ENCODE results near the gene ABTB1.

The ABTB1 gene

DNA sequence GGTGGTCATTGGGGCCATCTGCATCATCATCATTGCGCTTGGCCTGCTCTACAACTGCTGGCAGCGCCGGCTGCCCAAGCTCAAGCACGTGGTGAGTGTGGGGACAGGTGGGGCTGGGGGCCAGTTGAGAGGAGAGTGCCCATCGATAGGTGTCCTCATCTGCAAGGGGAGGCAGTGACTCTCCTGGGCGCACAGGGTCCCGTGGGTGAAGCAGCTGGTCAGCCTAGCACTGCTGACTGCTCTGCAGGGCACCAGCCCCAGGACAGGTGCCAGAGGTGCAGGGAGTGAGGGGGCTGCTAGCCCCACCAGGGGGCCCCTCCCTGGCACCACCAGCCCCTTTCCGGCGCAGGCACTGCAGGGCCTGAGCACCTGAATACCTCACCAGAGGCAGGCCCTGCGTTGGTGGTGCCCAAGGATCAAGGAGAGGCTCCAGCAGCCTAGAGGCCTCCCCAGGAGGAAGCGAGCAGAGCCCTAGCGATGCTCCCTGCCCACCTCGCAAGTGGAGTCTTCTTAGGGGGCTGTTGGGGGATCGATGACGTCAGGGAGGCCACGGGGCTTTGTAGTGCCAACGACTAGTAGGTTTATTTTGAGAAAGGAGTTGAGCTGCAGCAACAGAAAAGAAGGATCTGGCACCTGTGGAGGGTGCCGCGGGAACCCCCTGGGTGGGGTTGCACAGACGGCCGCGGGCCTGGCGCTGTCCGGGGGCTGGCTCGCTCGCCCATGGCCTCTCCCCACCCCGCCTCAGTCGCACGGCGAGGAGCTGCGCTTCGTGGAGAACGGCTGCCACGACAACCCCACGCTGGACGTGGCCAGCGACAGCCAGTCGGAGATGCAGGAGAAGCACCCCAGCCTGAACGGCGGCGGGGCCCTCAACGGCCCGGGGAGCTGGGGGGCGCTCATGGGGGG, 976 bp upstream of the ABTB1 start:
- Histone ChIP-seq H3K27ac (peak overlapping the region; percentile 76), H3K36me3 (ENCODE audit: insufficient read depth, low read length) (peaks cover under 1% of the 10 kb centered on the region; the same call in 1 of the 2 replicates), H3K9ac (ENCODE audit: insufficient read length) (peak overlapping the region; percentile 80), H3K4me3 (peak overlapping the region; percentile 79), H3K9me3 (ENCODE audit: low read depth, low read length) (no peaks in the 10 kb centered on the region)
- TF ChIP-seq EZH2 (IDR thresholded peaks at IDR 0.05) (no peak), POLR2AphosphoS5 (IDR thresholded peaks at IDR 0.05; ENCODE audit: borderline replicate concordance, low read depth, low read length) (no peak), FOXP2 (optimal IDR thresholded peaks at IDR 0.05; ENCODE audit: control extremely low read depth, extremely low read length, insufficient read depth) (no peak)
- no peak for DNase-seq (ENCODE audit: low read depth, low spot score)

DNA sequence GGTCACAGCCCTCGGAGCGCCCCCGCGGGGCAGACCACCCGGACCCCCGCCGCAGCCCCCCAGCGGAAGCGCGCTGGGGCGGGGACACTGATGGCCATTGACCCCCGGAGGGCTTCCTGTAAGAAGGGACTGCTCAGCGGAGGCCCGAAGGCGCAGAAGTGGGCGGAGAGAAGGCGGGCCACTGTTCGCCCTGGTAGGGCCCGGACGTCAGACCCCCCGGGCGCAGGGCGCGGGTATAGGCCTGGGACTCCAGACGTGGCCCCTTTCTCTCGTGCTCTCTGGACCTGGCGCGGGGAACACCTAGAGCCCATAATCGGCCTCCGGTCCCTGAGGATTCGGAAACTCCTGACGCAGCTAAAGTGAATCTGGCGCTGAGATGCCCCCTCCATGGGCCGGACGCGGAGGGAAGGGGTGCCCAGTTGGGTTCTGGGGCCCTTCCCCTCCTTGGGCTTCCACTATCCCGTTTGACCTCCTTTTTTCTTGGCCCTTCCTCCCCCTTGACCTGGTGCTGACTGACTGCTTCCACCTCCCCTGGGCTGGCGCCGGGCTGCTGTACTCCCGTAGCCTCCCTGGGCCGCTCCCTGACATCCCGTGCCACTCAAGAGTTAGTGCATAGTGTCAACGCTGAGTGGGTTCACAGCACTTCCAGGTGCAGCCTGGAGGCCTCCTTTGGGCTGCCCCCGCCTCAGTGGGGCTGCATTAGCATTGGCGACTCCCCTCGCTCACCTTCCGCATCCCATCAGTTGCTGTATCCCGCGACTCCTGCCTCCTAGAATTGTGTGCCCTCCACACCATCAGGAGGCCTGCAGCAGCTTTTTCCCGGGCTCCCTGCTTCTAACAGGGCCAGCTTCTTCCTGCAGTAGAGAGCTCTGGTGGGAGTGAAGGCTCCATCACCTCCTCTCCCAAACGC, 694 bp downstream of the ABTB1 start:
- no peak overlapping the region for H3K27ac ChIP-seq
- DNase-seq (ENCODE audit: low read depth, low spot score), result no peak
- H3K9ac ChIP-seq (ENCODE audit: insufficient read length), result peak overlapping the region; percentile 59
- no peaks in the 10 kb centered on the region for H3K9me3 ChIP-seq (ENCODE audit: low read depth, low read length)
- no peaks in the 10 kb centered on the region for H3K36me3 ChIP-seq (ENCODE audit: insufficient read depth, low read length)
- H3K4me3 ChIP-seq, result peak overlapping the region; percentile 90
- TF ChIP-seq POLR2AphosphoS5 (IDR thresholded peaks at IDR 0.05; ENCODE audit: borderline replicate concordance, low read depth, low read length), result no peak
- TF ChIP-seq FOXP2 (optimal IDR thresholded peaks at IDR 0.05; ENCODE audit: control extremely low read depth, extremely low read length, insufficient read depth), result no peak
- no peak for TF ChIP-seq EZH2 (IDR thresholded peaks at IDR 0.05)

DNA sequence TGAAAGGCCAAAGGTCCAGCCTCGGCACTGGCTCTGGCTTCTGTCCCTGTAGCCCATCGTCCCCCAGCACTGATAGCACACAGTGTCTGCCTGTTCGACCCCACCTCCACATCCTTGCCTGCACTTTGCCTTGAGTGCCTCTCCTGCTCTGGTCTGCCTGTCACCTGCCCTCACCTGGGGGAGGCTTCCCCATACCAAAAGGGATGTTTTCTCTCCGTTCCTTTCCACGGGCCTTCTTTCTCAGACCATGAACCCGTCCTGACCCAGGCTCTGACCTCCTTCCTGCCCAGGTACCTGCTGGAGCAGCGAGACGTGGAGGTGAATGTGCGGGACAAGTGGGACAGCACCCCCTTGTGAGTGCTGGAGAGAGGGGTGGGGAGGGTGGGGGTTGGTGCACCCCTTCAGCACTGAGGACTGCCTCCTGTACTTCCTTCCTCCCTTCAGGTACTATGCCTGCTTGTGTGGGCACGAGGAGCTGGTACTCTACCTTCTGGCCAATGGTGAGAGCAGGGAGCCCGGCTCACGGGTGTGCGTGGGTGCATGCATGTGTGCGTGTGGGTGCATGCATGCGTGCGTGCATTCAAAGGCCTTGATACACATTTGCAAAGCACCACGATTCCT, 1.5 kb downstream of the ABTB1 start:
- H3K9ac ChIP-seq (ENCODE audit: insufficient read length), result no peak overlapping the region
- no peaks in the 10 kb centered on the region for H3K36me3 ChIP-seq (ENCODE audit: insufficient read depth, low read length)
- H3K9me3 ChIP-seq (ENCODE audit: low read depth, low read length), result no peaks in the 10 kb centered on the region
- no peak overlapping the region for H3K27ac ChIP-seq
- TF ChIP-seq FOXP2 (optimal IDR thresholded peaks at IDR 0.05; ENCODE audit: control extremely low read depth, extremely low read length, insufficient read depth) (no peak), EZH2 (IDR thresholded peaks at IDR 0.05) (no peak), POLR2AphosphoS5 (IDR thresholded peaks at IDR 0.05; ENCODE audit: borderline replicate concordance, low read depth, low read length) (no peak)
- no peak overlapping the region for H3K4me3 ChIP-seq
- no peak for DNase-seq (ENCODE audit: low read depth, low spot score)

- H3K9ac ChIP-seq (ENCODE audit: insufficient read length), result no peak overlapping the region
- no peak overlapping the region for H3K27ac ChIP-seq
- no peak for DNase-seq (ENCODE audit: low read depth, low spot score)
- H3K4me3 ChIP-seq, result no peak overlapping the region
- no peaks in the 10 kb centered on the region for H3K9me3 ChIP-seq (ENCODE audit: low read depth, low read length)
- no peaks in the 10 kb centered on the region for H3K36me3 ChIP-seq (ENCODE audit: insufficient read depth, low read length)
- TF ChIP-seq EZH2 (IDR thresholded peaks at IDR 0.05) (no peak), POLR2AphosphoS5 (IDR thresholded peaks at IDR 0.05; ENCODE audit: borderline replicate concordance, low read depth, low read length) (no peak), FOXP2 (optimal IDR thresholded peaks at IDR 0.05; ENCODE audit: control extremely low read depth, extremely low read length, insufficient read depth) (no peak)
Observed at GRCh38 chr3:127674790-127675189, 2.0 kb downstream of the ABTB1 start.

GRCh38 chr3:127675651-127676391, 3.1 kb downstream of the ABTB1 start:
- no peak for DNase-seq (ENCODE audit: low read depth, low spot score)
- no peak overlapping the region for H3K27ac ChIP-seq
- TF ChIP-seq FOXP2 (optimal IDR thresholded peaks at IDR 0.05; ENCODE audit: control extremely low read depth, extremely low read length, insufficient read depth), result no peak
- no peak for TF ChIP-seq POLR2AphosphoS5 (IDR thresholded peaks at IDR 0.05; ENCODE audit: borderline replicate concordance, low read depth, low read length)
- TF ChIP-seq EZH2 (IDR thresholded peaks at IDR 0.05), result no peak
- H3K4me3 ChIP-seq, result no peak overlapping the region
- no peaks in the 10 kb centered on the region for H3K36me3 ChIP-seq (ENCODE audit: insufficient read depth, low read length)
- no peaks in the 10 kb centered on the region for H3K9me3 ChIP-seq (ENCODE audit: low read depth, low read length)
- no peak overlapping the region for H3K9ac ChIP-seq (ENCODE audit: insufficient read length)

DNA sequence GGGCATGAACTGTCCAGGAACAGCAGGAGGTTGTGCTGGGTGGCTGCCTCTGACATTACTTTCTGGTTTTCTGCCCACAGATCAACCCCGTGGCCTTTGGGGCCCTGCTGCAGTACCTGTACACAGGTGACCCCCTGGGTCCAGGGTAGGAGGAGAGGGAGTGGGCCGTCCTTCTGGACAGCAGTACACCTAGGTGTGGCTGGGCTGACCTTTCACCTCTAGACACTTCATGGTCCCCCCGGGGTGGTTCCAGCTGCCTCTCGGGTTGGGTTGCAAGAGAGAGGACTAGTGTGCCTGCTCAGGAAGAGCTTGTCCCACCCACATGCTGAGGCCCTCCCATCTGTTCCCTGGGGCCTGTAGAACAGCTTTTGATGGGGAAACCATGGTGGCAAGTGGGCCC, 3.7 kb downstream of the ABTB1 start:
- Histone ChIP-seq H3K4me3 (no peak overlapping the region), H3K9me3 (ENCODE audit: low read depth, low read length) (no peaks in the 10 kb centered on the region), H3K36me3 (ENCODE audit: insufficient read depth, low read length) (no peaks in the 10 kb centered on the region), H3K9ac (ENCODE audit: insufficient read length) (no peak overlapping the region), H3K27ac (no peak overlapping the region)
- DNase-seq (ENCODE audit: low read depth, low spot score), result no peak
- TF ChIP-seq FOXP2 (optimal IDR thresholded peaks at IDR 0.05; ENCODE audit: control extremely low read depth, extremely low read length, insufficient read depth), result no peak
- no peak for TF ChIP-seq POLR2AphosphoS5 (IDR thresholded peaks at IDR 0.05; ENCODE audit: borderline replicate concordance, low read depth, low read length)
- no peak for TF ChIP-seq EZH2 (IDR thresholded peaks at IDR 0.05)

DNA sequence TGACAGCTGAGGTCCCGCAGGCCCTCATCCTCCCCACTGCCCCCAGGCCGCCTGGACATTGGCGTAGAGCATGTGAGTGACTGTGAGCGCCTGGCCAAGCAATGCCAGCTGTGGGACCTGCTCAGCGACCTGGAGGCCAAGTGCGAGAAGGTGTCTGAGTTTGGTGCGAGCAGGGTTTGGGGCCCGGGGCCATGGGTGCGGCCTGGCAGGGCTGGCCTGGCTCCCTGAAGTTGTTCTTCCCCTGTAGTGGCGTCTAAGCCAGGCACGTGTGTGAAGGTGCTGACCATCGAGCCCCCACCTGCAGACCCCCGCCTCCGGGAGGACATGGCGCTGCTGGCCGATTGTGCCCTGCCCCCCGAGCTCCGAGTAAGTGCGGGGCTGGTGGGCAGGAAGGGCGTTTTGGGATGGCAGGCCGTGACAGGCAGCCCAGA, 4.2 kb downstream of the ABTB1 start:
- Histone ChIP-seq H3K27ac (no peak overlapping the region), H3K36me3 (ENCODE audit: insufficient read depth, low read length) (no peaks in the 10 kb centered on the region), H3K9ac (ENCODE audit: insufficient read length) (no peak overlapping the region), H3K4me3 (no peak overlapping the region), H3K9me3 (ENCODE audit: low read depth, low read length) (no peaks in the 10 kb centered on the region)
- TF ChIP-seq EZH2 (IDR thresholded peaks at IDR 0.05) (no peak), FOXP2 (optimal IDR thresholded peaks at IDR 0.05; ENCODE audit: control extremely low read depth, extremely low read length, insufficient read depth) (no peak), POLR2AphosphoS5 (IDR thresholded peaks at IDR 0.05; ENCODE audit: borderline replicate concordance, low read depth, low read length) (no peak)
- DNase-seq (ENCODE audit: low read depth, low spot score), result no peak

All from SK-N-MC (cell line).